ENCODE data around the gene CHD3. TPM values are rescaled to one million over a fixed set of nuclear protein-coding genes. Genes with fewer than 3 reads are reported as not detected.

CHD3 gene
- total RNA-seq, 2 experiments from 2014 or later = 216 to 223 TPM

- no peak for DNase-seq
- CTCF ChIA-PET = interaction anchor here (1.0 to 1.6 kb wide), 4 partner anchors 9 to 68 kb away, joined by 3 to 4 read pairs (median 4); no protein-coding TSS in a partner anchor
- POLR2A ChIA-PET = no interaction called here
- Mint-ChIP-seq H3K27me3 (no peaks in the 10 kb centered on the region), H3K36me3 (ENCODE audit: low read depth) (no peaks in the 10 kb centered on the region), H3K4me1 (peaks cover 22% of the 10 kb centered on the region), H3K27ac (peak overlapping the region; percentile 83), H3K4me3 (peak overlapping the region; percentile 64), H3K9me3 (no peaks in the 10 kb centered on the region)
Measured at GRCh38 chr17:7922269-7922844, 33.8 kb downstream of the CHD3 start.

DNA sequence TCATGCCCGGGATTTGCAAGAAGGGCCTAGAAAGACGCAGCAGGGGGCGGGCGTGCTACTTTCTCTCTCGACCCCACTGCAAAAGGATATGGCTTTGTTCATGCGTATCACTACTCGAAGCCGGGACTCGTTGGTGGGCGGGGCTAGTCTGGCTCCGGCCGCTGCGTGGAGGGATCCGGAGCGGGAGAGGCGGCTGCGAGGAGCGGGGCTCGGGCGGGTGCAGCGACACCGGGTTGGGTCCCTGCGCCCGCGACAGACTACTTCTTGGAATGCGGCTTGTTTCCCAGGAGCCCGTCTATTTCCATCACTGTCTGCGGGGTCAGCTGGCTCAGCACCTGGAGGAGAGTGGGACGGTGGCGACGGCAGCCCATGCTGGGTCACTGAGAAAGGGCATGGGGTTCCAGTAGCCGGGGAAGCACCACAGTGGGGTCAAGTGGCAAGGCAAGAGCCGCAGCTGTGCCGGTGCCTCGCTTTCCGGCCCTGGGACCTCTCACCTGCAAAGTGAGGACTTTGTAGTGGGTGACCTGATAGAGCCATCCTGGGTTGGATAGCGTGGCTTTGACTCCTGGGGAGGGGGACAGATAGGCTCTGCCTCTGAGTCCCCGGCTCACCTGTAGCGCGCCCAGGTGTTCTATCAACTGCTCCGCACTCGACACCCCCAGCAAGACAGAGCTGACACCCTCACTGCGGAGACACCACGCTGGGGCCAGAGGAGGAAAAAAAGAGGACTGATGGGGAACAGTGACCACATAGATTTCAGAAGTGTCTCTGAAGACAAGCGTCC, 34.4 kb downstream of the CHD3 start:
- Mint-ChIP-seq H3K36me3 (ENCODE audit: low read depth) (peaks cover 2% of the 10 kb centered on the region), H3K27me3 (no peaks in the 10 kb centered on the region), H3K9me3 (no peaks in the 10 kb centered on the region), H3K4me1 (peaks cover 20% of the 10 kb centered on the region), H3K27ac (peak overlapping the region; percentile 83), H3K4me3 (peak overlapping the region; percentile 64)
- peak; percentile 86 for DNase-seq
- ChIA-PET POLR2A (no interaction called here), CTCF (interaction anchor here (1.0 to 1.1 kb wide), 2 partner anchors 8 to 56 kb away, joined by 3 read pairs; no protein-coding TSS in a partner anchor)

GRCh38 chr17:7927596-7927995, 39.0 kb downstream of the CHD3 start:
- ChIA-PET CTCF (interaction anchor here (0.6 to 1.1 kb wide), 3 partner anchors 9 to 62 kb away, joined by 3 read pairs; no protein-coding TSS in a partner anchor), POLR2A (no interaction called here)
- no peak for DNase-seq
- Mint-ChIP-seq H3K27ac (no peak overlapping the region), H3K36me3 (ENCODE audit: low read depth) (peaks cover 14% of the 10 kb centered on the region), H3K4me3 (no peak overlapping the region), H3K27me3 (no peaks in the 10 kb centered on the region), H3K9me3 (no peaks in the 10 kb centered on the region), H3K4me1 (peaks cover 33% of the 10 kb centered on the region)

- peak; percentile 60 for DNase-seq
- Mint-ChIP-seq H3K27ac (peak within 1 kb of the TSS; percentile 96), H3K9me3 (no peaks in the 10 kb centered on the region), H3K4me3 (peak within 1 kb of the TSS; percentile 94), H3K36me3 (ENCODE audit: low read depth) (peaks cover 18% of the 10 kb centered on the region), H3K4me1 (peaks cover 38% of the 10 kb centered on the region), H3K27me3 (no peaks in the 10 kb centered on the region)
- POLR2A ChIA-PET = interaction anchor here (0.6 kb wide), 1 partner anchor 26 kb away, joined by 3 read pairs; no protein-coding TSS in a partner anchor
- CTCF ChIA-PET = interaction anchor here (0.6 to 0.9 kb wide), 3 partner anchors 12 to 61 kb away, joined by 3 to 6 read pairs (median 4); partner anchors contain the start of gene RNF227
Measured at GRCh38 chr17:7929158-7930023, 40.8 kb downstream of the CHD3 start, which contains the start of gene KCNAB3. TSS of gene KCNAB3 (minus strand) at chr17:7929856. CDS start at chr17:7929435, 421 bp downstream.

DNA sequence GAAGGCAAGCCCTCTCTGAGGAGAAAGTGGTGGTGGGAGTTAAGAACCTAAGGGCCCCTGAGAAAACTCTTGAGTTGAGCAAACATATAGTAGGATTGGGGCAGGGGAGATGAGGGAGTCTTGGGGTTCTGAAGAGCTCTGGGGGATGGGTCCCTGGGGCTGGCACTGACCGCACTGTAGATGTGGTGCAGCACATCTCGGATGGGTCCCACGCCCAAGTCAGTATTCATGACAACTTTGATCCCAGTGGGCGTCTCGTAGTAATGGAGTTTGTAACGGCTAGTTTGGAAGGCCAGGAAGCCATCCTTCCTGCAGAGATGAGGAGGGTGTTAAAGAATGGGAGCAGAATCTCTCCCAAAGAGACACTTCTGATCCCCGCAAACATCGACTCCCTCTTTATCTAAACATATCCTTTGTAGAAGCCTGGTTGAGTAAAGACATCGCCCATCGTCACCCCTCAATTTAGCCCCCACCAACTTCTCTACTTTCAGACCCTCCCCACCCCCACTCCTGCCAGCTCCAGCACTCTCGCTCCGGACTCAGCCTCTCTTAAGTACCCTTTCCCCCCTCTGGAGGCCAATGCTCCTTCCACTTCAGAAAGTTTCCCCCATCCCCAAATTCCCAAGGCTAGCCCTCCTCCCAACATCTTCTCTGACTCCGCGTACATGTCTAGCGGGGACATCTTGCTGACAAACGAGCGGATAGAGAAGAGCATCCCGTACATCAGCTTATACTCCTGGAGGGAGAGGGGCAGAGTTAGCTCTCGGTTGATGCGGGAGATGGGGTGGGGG, 42.4 kb downstream of the CHD3 start:
- Mint-ChIP-seq H3K27ac (peak overlapping the region; percentile 96), H3K36me3 (ENCODE audit: low read depth) (peaks cover 32% of the 10 kb centered on the region), H3K9me3 (no peaks in the 10 kb centered on the region), H3K4me3 (peak overlapping the region; percentile 94), H3K27me3 (no peaks in the 10 kb centered on the region), H3K4me1 (peaks cover 50% of the 10 kb centered on the region)
- DNase-seq = no peak
- CTCF ChIA-PET = interaction anchor here (0.5 to 3.2 kb wide), 10 partner anchors 8 to 59 kb away, joined by 3 to 17 read pairs (median 4); no protein-coding TSS in a partner anchor
- POLR2A ChIA-PET = interaction anchor here (0.6 to 1.3 kb wide), 3 partner anchors 12 to 226 kb away, joined by 3 to 4 read pairs (median 3); partner anchors contain the start of gene RNF227

DNA sequence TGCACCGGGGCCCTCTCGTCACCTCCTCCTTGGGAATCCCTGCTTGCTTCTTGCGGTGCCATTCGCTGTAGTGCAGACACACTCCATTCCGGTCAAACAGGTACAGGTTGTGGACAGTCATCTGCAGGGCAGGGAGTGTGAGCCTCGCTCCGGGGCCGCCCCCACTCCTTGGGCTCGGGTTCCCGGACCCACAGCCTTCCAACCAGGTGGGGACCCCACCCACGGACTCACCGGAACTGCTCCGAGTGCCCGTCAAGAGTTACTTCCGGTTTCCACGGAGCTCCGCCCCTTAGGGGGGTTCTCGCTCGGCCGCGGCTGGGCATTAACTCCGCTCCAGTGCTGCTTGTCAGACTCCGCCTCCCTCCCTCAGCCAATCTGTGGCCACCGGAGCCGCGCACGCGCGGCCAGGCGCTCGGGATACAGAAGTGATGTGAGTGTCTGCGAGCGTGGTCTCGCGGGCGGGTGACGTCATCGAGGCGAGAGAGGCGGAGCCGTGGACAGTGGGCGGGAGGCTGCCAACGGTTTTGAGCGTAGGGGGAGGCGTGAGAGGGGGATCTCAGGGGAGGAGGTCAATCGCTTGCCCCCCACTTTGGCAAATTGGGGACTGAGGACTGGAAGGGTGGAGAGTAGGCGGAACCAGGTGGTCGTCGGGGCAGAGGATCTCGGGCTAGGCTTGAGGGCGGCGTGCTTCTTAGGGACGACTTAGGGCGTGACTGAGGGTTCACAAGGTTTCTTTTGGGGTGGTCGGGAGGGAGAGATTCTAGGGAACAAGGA, 43.3 kb downstream of the CHD3 start, which contains the start of the genes CNTROB and TRAPPC1:
Gene CNTROB (plus strand): TSS at position 498 of the 774 bp plus-strand sequence. CDS start 874 bp downstream, outside the sequence.
Gene TRAPPC1 (minus strand): TSS at position 238 of the 774 bp plus-strand sequence. CDS start 117 bp downstream, at position 121.
- CTCF ChIA-PET = interaction anchor here (0.7 to 3.2 kb wide), 13 partner anchors 8 to 244 kb away, joined by 3 to 17 read pairs (median 5); partner anchors contain the start of gene TP53
- POLR2A ChIA-PET = interaction anchor here (0.6 to 1.3 kb wide), 3 partner anchors 11 to 225 kb away, joined by 3 to 4 read pairs (median 3); partner anchors contain the start of gene RNF227
- Mint-ChIP-seq H3K27me3 (no peaks in the 10 kb centered on the region), H3K4me1 (peaks cover 55% of the 10 kb centered on the region), H3K27ac (peak within 1 kb of the TSS; percentile 96), H3K9me3 (no peaks in the 10 kb centered on the region), H3K36me3 (ENCODE audit: low read depth) (peaks cover 41% of the 10 kb centered on the region), H3K4me3 (peak within 1 kb of the TSS; percentile 94)
- DNase-seq = peak; percentile 100

- DNase-seq = peak; percentile 45
- Mint-ChIP-seq H3K4me1 (peaks cover 57% of the 10 kb centered on the region), H3K4me3 (peak overlapping the region; percentile 94), H3K9me3 (no peaks in the 10 kb centered on the region), H3K36me3 (ENCODE audit: low read depth) (peaks cover 46% of the 10 kb centered on the region), H3K27ac (peak overlapping the region; percentile 96), H3K27me3 (no peaks in the 10 kb centered on the region)
- POLR2A ChIA-PET = interaction anchor here (1.0 to 1.3 kb wide), 2 partner anchors 17 to 224 kb away, joined by 3 to 4 read pairs; partner anchors contain the start of gene RNF227
- CTCF ChIA-PET = interaction anchor here (0.7 to 3.2 kb wide), 17 partner anchors 7 to 245 kb away, joined by 3 to 17 read pairs (median 4); partner anchors contain the start of genes RNF227 and TP53
Measured at GRCh38 chr17:7932483-7932891, 43.9 kb downstream of the CHD3 start.

- Mint-ChIP-seq H3K4me3 (peak overlapping the region; percentile 94), H3K27me3 (no peaks in the 10 kb centered on the region), H3K27ac (peak overlapping the region; percentile 96), H3K9me3 (no peaks in the 10 kb centered on the region), H3K4me1 (peaks cover 57% of the 10 kb centered on the region), H3K36me3 (ENCODE audit: low read depth) (peaks cover 45% of the 10 kb centered on the region)
- POLR2A ChIA-PET = no interaction called here
- CTCF ChIA-PET = interaction anchor here (0.9 to 3.2 kb wide), 15 partner anchors 9 to 245 kb away, joined by 3 to 17 read pairs (median 5); partner anchors contain the start of genes RNF227 and TP53
- peak; percentile 21 for DNase-seq
Measured at GRCh38 chr17:7932949-7933348, 44.4 kb downstream of the CHD3 start.

- H3K4me1 Mint-ChIP-seq = peaks cover 46% of the 10 kb centered on the region
- no peaks in the 10 kb centered on the region for H3K9me3 Mint-ChIP-seq
- H3K27ac Mint-ChIP-seq = no peak overlapping the region
- peaks cover 55% of the 10 kb centered on the region for H3K36me3 Mint-ChIP-seq (ENCODE audit: low read depth)
- ChIA-PET POLR2A (no interaction called here), CTCF (interaction anchor here (1.0 to 1.9 kb wide), 4 partner anchors 10 to 79 kb away, joined by 3 to 6 read pairs (median 4); partner anchors contain the start of gene NAA38)
- no peaks in the 10 kb centered on the region for H3K27me3 Mint-ChIP-seq
- DNase-seq = no peak
- no peak overlapping the region for H3K4me3 Mint-ChIP-seq
Measured at GRCh38 chr17:7935859-7936258, 47.3 kb downstream of the CHD3 start.

DNA sequence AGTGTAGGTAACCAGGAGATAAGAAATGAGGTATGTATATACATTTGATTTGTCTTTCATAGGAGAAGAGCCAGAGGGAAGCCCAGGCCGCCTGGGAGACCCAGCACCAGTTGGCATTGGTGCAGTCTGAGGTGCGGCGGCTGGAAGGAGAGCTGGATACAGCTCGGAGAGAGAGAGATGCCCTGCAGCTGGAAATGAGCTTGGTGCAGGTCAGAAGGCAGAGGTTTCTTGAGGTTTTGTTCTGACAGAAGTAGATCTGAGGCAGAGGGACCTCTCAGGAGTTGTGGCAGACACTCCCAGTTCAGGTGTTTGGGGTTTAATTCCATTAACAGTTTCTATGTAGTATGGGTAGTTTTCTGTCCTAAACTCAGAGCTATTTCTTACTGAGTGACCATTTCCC, 51.4 kb downstream of the CHD3 start:
- DNase-seq = no peak
- Mint-ChIP-seq H3K27ac (no peak overlapping the region), H3K4me3 (no peak overlapping the region), H3K4me1 (peaks cover 16% of the 10 kb centered on the region), H3K9me3 (no peaks in the 10 kb centered on the region), H3K27me3 (no peaks in the 10 kb centered on the region), H3K36me3 (ENCODE audit: low read depth) (peaks cover 69% of the 10 kb centered on the region)
- CTCF ChIA-PET = interaction anchor here (1.2 kb wide), 2 partner anchors 8 to 13 kb away, joined by 3 to 4 read pairs; partner anchors contain the start of genes CNTROB and TRAPPC1
- POLR2A ChIA-PET = no interaction called here

Measured in activated CD4-positive, alpha-beta T cell treated with anti-CD3 and anti-CD28 coated beads, Interleukin-2, amount 10 ng/mL, durations not matched to agents 7 days and 5 days (primary cell).